Ovary (tissue), 3 donors: ENCODE data around the gene TP73.

ENCODE experiments used
- CTCF ChIP-seq, 3 donors: fragments of 450-650 bp in 2 of 3; fragments of 200-600 bp in 1 of 3; IDR thresholded peaks; one replicate each; pipeline versions ENCODE4 v1.5.1 to v1.8.0; 2016 to 2022; ENCODE audit warnings: antibody characterized with exemption in 3 of 3, mild to moderate bottlenecking in 1 of 3
- EP300 ChIP-seq: sonication (generic); formaldehyde crosslinking; IDR thresholded peaks from one replicate; pipeline ENCODE4 v1.6.1; 2017; ENCODE audit warnings: antibody characterized with exemption
- POLR2A ChIP-seq: fragments of 450-650 bp; IDR thresholded peaks from one replicate; pipeline ENCODE4 v1.6.1; 2017; ENCODE audit warnings: antibody characterized with exemption, mild to moderate bottlenecking, moderate library complexity
- donor health status: DM: no; HTN: no; CAD: no.

GRCh38 chr1:3685906-3686305, 33.6 kb downstream of the TP73 start:
- TF ChIP-seq CTCF (IDR thresholded peaks at IDR 0.05) (no peak), POLR2A (no peak), EP300 (no peak)
